GM19395 (cell line): ENCODE results near the gene C2CD2.

Experiments used
- ATAC-seq: cut with Tn5 transposase; IDR thresholded peaks from one replicate; pipeline ENCODE4 v1.9.1; 2021; ENCODE audit warnings: mild to moderate bottlenecking, moderate library complexity; ENCODE audit not compliant: unreplicated experiment

The C2CD2 gene

GRCh38 chr21:41892726-41893125 is 61.1 kb downstream of the C2CD2 start:
- ATAC-seq: no peak

- ATAC-seq: no peak
These were observed 62.7 kb downstream of the C2CD2 start for GRCh38 chr21:41891132-41891531.

- ATAC-seq: no peak
These were observed 63.5 kb downstream of the C2CD2 start for GRCh38 chr21:41890355-41890754.

DNA sequence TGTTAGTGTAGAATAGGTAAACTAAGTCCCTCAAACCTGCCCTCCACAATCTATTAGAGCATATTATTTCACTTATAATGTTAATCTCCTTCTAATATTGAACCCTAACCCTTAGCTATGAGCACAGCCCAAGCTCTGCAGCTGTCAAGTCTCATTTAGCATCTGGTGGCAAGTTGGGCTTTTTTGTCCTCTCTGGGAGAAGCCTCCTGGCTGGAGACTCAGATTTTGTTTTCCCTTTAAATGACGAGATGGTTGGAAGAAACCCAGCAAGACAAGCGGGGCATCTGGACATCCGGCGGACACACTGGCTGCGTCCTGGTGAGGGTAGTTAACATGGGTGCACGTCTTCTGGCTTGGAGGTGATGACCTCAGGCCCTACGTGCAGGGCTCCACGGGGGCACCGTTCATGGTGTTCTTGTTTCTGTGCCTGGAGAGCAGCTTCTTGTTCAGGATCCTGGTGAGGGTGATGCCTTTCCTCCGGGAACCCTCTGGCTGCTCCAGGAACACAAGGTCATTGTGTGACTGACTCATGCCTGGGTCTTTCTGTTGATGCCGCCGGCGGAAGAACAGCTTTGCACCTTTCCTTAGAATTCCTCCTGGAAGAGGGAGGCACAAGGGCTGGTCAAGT is 65.0 kb downstream of the C2CD2 start:
- ATAC-seq: no peak

DNA sequence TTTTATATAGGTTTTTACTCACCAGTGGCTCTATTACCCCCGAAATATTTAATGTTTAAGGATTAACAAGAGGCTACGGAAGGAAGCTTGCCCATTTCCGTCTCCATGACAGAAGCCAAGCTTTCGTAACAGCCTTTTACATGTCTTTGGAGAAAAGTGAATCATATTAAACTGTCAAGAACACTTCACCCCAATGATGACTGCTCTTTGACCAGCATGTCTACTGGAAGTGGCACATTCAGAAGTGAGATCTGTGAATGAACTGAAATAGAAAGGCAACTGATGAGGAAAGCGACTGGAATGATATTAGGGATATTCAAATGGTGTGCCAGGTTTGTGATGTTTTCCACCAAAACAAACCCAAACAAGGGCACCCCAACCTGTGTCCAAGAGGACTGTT is 66.2 kb downstream of the C2CD2 start:
- no peak for ATAC-seq

GRCh38 chr21:41886328-41886727 is 67.5 kb downstream of the C2CD2 start:
- ATAC-seq: no peak

DNA sequence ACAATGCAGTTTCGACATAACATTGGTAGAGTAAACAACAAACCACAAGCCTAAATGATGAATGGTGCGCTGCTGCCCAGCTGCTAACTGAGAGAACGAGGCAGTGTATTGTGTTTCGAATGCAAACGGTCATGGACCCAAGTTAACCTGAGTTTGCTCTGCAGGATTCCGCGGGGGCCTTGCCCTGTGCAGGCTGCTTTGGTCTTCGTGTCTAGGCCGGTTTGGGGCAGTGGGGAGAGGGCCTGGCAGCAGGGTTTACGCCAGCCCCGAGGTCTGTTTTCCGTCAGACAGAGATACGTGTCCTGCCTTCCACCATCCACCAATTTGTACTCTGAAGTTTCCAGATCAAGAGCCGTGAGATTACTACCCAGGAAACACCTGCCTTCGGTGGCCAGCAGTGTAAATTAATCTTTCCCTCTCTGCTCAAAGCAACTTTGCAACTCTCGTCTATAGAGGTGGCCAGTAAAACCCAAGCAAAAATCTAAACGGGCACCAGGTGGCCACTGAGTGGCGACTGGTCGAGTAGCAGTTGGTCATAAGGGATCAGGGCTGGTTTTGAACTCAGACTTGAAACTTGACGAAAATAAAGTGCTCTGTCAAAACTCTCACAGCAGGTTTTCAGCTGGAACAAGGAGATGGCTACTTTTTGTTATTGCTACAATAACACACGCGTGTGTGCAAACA is 68.3 kb downstream of the C2CD2 start:
- no peak for ATAC-seq

GRCh38 chr21:41884501-41885030 is 69.3 kb downstream of the C2CD2 start:
- ATAC-seq: no peak

GRCh38 chr21:41883582-41883981 is 70.2 kb downstream of the C2CD2 start:
- ATAC-seq: no peak

GRCh38 chr21:41881051-41881450 is 72.8 kb downstream of the C2CD2 start:
- no peak for ATAC-seq

- ATAC-seq: no peak
These were observed 73.7 kb downstream of the C2CD2 start for GRCh38 chr21:41880153-41880552.

DNA sequence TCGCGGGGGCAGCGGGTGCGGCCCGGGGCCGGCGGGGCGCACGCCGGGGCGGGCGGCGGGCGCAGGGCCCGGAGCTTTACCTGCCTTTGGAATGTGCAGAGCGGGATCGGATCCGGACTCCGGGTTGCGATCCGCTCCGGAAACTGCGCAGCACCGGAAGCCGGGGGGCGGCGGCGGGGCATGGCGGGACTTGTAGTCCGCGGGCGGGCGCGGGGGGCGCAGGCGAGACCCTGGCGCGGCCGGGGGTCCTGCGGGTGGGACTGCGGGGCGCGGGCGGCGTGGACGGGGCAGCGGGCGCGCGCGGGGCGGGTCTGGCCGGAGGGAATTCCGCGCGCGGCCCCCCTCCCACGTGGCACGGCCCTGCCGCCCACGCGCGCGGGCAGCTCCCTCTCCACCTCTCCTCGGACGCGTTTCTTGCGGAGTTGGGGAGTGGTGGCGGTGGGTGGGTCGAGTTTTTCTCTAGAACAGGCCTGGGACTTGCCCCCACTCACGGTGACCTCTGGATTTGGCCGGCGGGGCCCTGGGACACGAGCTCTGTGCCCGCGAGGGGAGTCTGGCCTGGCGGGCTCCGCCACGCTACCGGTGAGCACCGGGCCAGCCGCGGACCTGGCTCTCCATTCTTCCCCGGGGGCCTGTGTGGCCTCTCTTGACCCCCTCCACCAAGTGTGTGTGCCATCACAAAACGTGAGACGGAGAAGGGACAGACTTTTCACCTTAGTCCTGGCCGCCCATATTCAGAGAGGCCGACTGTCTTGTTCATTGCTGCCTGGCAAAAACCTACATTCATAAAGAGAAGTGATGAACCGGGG is 74.4 kb downstream of the C2CD2 start, which contains the start of gene PRDM15:
PRDM15 (minus strand) TSS at position 155 of the 809 bp plus-strand sequence. CDS start 18,981 bp downstream, outside the sequence.
- peak; percentile 65 for ATAC-seq

- ATAC-seq: peak; percentile 48
These were observed 75.0 kb downstream of the C2CD2 start for GRCh38 chr21:41878831-41879189.

DNA sequence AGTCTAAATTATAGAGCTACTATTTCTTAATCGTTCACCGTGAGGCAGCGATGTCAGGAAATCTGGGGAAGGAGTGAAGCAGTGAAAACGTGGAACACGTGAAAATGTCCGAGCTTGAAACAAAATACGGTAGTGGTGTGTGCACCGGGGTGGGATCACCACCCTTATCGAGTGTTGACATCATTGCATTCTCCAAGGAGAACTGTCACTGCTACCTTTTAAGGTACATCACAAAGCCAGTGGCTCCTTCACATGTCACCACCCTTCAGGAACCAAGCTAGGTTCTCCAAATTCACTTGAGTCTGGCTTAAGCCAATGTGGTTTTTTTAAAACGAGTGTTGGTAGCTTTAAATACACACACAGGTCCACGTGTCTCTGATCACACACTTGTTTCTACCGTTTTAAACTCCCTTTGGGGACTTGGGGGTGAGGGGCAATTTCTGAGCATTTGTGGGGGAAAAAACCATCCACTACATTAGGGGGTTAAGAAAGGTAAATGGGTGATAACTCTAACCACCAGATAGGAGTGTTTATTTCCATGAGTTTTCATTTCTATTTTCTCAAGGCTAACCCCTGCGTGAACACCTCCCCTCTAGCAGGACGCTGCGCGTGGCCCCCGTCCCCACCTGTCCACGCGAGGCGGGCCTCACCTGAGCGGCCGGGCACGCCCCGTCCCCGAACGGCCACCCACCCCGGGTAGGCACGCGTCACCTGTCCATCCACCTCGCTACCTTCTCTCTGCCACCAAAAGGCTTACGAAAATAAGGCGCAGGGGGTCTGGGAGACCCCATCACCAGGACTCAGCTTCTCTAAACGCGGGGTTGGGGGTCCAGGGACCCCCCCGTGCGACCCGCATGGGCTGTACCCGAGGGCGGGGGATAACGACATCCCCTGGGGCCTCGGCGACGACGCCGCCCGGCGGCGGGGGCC is 75.7 kb downstream of the C2CD2 start:
- peak; percentile 22 for ATAC-seq

DNA sequence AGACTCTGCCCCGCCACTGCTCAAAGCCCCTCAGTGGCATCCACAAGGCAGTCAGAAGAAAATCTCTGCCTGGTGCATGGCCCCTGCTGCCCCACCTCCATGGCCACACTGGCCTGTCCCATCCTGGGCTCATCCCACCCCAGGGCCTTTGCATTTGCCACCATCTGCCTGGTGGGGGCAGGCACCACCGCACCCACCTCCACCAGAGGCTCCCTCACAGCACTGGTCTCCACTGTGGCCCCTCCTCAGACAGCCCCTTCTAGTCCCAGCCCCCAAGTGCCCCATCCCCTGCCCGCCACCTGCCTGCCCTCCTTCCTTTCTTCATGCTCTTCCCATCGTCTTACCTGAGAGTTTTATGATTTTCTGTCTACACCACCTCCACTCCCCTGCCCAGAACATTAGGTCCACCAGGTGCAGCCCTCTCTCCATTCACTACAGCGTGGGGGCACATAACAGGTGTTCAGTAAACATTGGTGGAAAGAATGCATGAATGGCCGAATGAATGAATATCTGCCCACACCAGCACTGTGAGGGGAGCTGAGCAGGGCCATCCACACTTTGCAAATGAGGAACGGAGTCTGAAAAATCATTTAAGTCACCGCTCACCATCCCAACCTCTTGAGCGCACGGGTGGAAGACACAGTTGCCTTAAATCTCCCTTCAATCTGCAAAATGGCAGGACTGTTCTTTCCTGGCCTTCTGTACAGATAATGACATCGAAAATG is 76.7 kb downstream of the C2CD2 start:
- no peak for ATAC-seq

DNA sequence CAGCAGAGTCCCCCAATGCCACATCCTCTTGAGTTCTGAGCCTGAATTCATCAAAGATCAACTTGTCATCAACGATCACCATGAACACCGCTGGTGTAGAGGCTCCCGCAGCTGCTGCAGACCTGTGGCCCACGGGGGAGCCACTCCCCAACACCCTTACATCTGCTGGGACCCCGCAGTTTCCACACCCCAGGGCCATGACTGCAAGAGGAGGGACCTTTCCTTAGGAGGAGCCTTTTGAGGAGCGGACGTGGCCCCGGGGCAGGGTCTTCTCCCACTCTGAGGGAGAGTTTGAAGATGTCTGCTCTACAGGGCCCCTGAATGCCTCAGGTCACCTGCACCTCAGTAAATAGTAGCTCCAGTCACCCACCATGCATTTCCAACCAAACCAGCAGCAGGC is 77.4 kb downstream of the C2CD2 start:
- ATAC-seq: no peak

DNA sequence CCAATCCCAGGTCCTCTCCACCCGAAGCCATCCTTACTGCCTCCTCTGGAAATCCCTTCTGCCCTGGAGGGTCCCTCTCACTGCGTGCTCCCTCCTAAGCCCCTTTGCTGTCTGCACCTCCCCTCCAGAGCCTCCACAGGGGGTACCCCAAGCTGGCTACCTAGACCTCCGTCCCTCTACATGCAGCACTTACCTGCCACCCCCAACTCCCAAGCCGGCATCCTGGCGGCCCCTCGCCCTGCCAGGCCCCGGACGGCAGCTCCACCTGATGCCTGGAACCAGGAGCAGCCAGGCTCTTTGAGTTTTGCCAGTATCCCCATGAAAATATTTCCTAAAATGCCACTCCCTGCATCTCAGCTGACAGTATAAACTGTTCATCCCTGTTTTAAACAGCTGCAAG is 78.7 kb downstream of the C2CD2 start:
- ATAC-seq: no peak

DNA sequence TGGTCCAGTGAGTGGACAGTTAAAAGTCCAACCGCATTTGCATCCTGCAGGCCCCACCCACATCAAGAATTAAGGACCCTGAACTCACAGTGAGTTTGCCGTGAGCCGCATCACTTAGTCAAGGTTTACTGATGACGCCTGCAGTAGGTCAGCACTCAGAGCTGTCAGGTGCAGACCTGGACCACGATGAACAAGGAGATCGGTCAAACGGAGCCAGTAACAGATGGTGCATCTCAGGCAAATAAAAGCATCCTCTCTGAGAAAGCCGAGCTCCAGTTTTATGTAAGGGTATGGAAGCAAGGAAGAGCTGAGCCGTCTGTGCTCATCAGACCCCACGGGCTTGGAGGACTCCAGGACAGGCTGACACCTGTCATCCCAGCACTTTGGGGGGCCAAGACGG is 79.2 kb downstream of the C2CD2 start:
- no peak for ATAC-seq

DNA sequence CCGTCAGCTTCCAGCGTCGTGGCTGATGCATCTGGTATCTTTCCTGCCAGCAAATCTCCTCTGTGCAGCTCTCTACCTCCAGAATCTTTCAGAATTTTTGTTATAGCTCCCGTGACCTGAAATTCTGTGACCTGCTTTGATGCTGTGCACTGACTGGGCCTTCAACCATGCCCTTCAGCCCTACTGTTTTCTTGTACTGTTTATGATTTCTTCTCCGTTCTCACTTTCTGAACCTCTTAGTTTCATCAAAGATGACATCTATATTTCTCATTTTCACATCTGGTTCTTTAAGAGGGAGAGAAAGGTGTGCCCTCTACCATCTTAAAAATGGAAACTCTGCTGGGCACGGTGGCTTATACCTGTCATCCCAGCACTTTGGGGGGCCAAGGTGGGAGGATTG is 80.4 kb downstream of the C2CD2 start:
- ATAC-seq: peak; percentile 41

DNA sequence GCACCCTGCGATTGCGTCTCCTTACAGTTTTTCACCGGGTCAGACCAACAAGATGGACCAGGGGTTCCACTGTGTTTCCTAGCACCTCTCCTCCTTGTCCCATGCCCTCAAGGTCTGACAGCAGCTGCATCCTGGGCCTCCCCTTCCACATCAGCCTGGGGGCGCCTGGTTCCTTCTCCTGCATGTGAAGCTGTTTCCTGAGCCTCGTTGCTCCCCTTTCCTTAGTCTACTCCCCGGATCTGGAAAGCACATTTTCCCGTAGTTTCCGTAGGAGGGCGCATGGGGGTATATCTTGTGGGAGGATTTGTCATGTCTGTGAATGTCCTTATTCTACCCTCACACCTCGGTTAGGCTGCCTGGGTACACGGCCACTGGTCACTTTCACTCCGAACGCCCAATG is 80.8 kb downstream of the C2CD2 start:
- no peak for ATAC-seq
